Measurements from ENCODE around the gene PRSS36.
"Not testable (repeated sequence)": the region's sequence is repeated elsewhere in the genome, so short reads cannot be mapped to it uniquely, and the experiment has no call there.

Gene PRSS36

GRCh38 chr16:31183432-31184428, 33.9 kb upstream of the PRSS36 start:
- DNase-seq (ENCODE audit: low spot score) = no peak

- no peak for DNase-seq (ENCODE audit: low spot score)
Observed at GRCh38 chr16:31182391-31182790, 32.5 kb upstream of the PRSS36 start.

GRCh38 chr16:31181102-31181830, 31.4 kb upstream of the PRSS36 start:
- DNase-seq (ENCODE audit: low spot score) = no peak

- DNase-seq (ENCODE audit: low spot score) = peak; percentile 89
Observed at GRCh38 chr16:31179747-31180459, 30.0 kb upstream of the PRSS36 start, which contains the start of gene FUS. FUS (plus strand) TSS chr16:31180139; CDS start chr16:31180215, 76 bp downstream.

- DNase-seq (ENCODE audit: low spot score) = no peak
Observed at GRCh38 chr16:31179219-31179746, 29.4 kb upstream of the PRSS36 start.

- DNase-seq (ENCODE audit: low spot score) = peak; percentile 36
Observed at GRCh38 chr16:31177136-31177535, 27.3 kb upstream of the PRSS36 start.

GRCh38 chr16:31170048-31170447, 20.2 kb upstream of the PRSS36 start:
- not testable (repeated sequence) for DNase-seq (ENCODE audit: low spot score)

- DNase-seq (ENCODE audit: low spot score) = no peak
Observed at GRCh38 chr16:31168848-31169247, 19.0 kb upstream of the PRSS36 start.

- no peak for DNase-seq (ENCODE audit: low spot score)
Observed at GRCh38 chr16:31167315-31167714, 17.4 kb upstream of the PRSS36 start.

- no peak for DNase-seq (ENCODE audit: low spot score)
Observed at GRCh38 chr16:31157136-31157535, 7.3 kb upstream of the PRSS36 start.

GRCh38 chr16:31150976-31151375, 1.1 kb upstream of the PRSS36 start:
- DNase-seq (ENCODE audit: low spot score) = not testable (repeated sequence)

- DNase-seq (ENCODE audit: low spot score) = no peak
Observed at GRCh38 chr16:31149332-31149731, 534 bp downstream of the PRSS36 start.

- no peak for DNase-seq (ENCODE audit: low spot score)
Observed at GRCh38 chr16:31148896-31149295, 970 bp downstream of the PRSS36 start.

- no peak for DNase-seq (ENCODE audit: low spot score)
Observed at GRCh38 chr16:31148281-31148728, 1.6 kb downstream of the PRSS36 start.

- DNase-seq (ENCODE audit: low spot score) = no peak
Observed at GRCh38 chr16:31147574-31147973, 2.3 kb downstream of the PRSS36 start.

- DNase-seq (ENCODE audit: low spot score) = no peak
Observed at GRCh38 chr16:31145398-31145990, 4.4 kb downstream of the PRSS36 start.

- not testable (repeated sequence) for DNase-seq (ENCODE audit: low spot score)
Observed at GRCh38 chr16:31144418-31144817, 5.4 kb downstream of the PRSS36 start.

- DNase-seq (ENCODE audit: low spot score) = no peak
Observed at GRCh38 chr16:31143694-31144148, 6.1 kb downstream of the PRSS36 start.

- DNase-seq (ENCODE audit: low spot score) = no peak
Observed at GRCh38 chr16:31143011-31143693, 6.7 kb downstream of the PRSS36 start.

GRCh38 chr16:31142109-31143010, 7.5 kb downstream of the PRSS36 start:
- peak; percentile 98 for DNase-seq (ENCODE audit: low spot score)

Data from LoVo (cell line).